ENCODE measurements around the gene PNPLA3. TPM values are rescaled to one million over a fixed set of nuclear protein-coding genes. Genes with fewer than 3 reads are reported as not detected.

The PNPLA3 gene
- total and polyA plus RNA-seq, 9 of the 15 experiments (the other 6 are each of a cell fraction or from before 2014, with no cell fraction given), result 0.20 to 0.48 (median 0.38) TPM; not detected in 6

GRCh38 chr22:43985532-43985931, 61.9 kb downstream of the PNPLA3 start (continued):
- no peak for TF ChIP-seq CHCHD3 (CRISPR knock-in tag; IDR thresholded peaks at IDR 0.05)
- peak; percentile 73 for TF ChIP-seq ELF1 (tag; IDR thresholded peaks at IDR 0.05)
- 0 out of 2 replicates have a peak, but pooled peaks have one; percentile 15 for TF ChIP-seq ZNF766 (CRISPR knock-in tag; conservative IDR thresholded peaks at IDR 0.05)
- no peak for TF ChIP-seq CAMTA2 (CRISPR knock-in tag; conservative IDR thresholded peaks at IDR 0.05)
- TF ChIP-seq HNRNPL (IDR thresholded peaks at IDR 0.05; ENCODE audit: low read depth, low read length), result no peak
- TF ChIP-seq ZNF551 (CRISPR knock-in tag; IDR thresholded peaks at IDR 0.05), result no peak
- TF ChIP-seq MAX (CRISPR knock-in tag; IDR thresholded peaks at IDR 0.05), result peak; percentile 62
- TF ChIP-seq NR0B1 (IDR thresholded peaks at IDR 0.05; ENCODE audit: partially characterized antibody), result no peak
- no peak for TF ChIP-seq UBTF (IDR thresholded peaks at IDR 0.05; ENCODE audit: borderline replicate concordance in 1 of 2, low read depth in 2 of 2, low read length in 2 of 2)
- no peak for TF ChIP-seq AFF1 (IDR thresholded peaks at IDR 0.05; ENCODE audit: low read depth in 1 of 2, partially characterized antibody in 2 of 2)
- no peak for TF ChIP-seq CHAMP1 (IDR thresholded peaks at IDR 0.05)
- TF ChIP-seq TFAP4 (CRISPR knock-in tag; IDR thresholded peaks at IDR 0.05; ENCODE audit: borderline replicate concordance), result peak; percentile 41; the same call in 1 of the 2 replicates
- TF ChIP-seq KAT2B (IDR thresholded peaks at IDR 0.05; ENCODE audit: low read depth, low read length), result no peak
- peak; percentile 79 for TF ChIP-seq CXXC5 (CRISPR knock-in tag; IDR thresholded peaks at IDR 0.05)
- peak; percentile 93 for TF ChIP-seq FOXK2 (conservative IDR thresholded peaks at IDR 0.05 in 1 of 2, IDR thresholded peaks at IDR 0.05 in 1 of 2; ENCODE audit: low read depth in 2 of 2)
- TF ChIP-seq TAF15 (IDR thresholded peaks at IDR 0.05; ENCODE audit: low read depth, low read length), result no peak

All from K562 (cell line).